ENCODE results near the gene ADGRB3.

DNA sequence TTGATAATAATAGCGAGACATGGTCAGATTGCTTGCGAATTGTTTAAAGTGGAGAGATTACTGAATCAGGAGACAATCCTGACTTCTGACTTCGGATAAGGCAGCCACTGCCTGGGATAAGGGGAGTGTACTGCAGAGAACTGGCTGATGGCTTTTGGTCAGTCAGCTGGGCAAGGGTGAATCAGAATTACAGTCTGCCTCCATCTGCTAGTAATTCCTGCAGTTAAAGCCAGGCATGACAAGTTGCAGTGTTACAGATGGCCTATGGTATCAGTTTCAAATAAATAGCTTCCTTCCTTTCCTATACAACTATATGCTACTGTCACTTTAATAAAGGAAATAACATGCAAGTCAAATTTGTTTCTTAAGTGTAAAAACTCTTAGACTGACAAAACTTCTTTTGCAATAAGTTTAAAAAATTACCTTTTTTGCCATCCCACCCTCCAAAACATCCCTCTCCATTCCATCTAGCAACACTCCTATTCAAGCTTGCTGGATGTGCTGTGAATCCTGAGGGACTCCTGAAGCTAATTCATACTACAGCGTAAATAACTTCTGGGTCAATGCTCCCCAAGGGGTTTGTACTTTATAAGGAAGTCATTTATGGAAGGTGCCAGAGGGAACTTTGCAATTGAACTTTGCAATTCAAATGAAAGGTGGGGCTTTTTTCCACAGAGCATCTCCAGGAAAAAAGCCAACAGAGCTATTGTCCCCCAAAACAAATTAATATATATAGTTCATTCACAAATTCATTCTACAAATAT lies 245.2 kb downstream of the ADGRB3 start:
- TF ChIP-seq, protein P1, sequence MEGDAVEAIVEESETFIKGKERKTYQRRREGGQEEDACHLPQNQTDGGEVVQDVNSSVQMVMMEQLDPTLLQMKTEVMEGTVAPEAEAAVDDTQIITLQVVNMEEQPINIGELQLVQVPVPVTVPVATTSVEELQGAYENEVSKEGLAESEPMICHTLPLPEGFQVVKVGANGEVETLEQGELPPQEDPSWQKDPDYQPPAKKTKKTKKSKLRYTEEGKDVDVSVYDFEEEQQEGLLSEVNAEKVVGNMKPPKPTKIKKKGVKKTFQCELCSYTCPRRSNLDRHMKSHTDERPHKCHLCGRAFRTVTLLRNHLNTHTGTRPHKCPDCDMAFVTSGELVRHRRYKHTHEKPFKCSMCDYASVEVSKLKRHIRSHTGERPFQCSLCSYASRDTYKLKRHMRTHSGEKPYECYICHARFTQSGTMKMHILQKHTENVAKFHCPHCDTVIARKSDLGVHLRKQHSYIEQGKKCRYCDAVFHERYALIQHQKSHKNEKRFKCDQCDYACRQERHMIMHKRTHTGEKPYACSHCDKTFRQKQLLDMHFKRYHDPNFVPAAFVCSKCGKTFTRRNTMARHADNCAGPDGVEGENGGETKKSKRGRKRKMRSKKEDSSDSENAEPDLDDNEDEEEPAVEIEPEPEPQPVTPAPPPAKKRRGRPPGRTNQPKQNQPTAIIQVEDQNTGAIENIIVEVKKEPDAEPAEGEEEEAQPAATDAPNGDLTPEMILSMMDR (IDR thresholded peaks at IDR 0.05) = no peak
- no peak for TF ChIP-seq POLR2AphosphoS5 (IDR thresholded peaks at IDR 0.05; ENCODE audit: insufficient read depth in 1 of 2, low read depth in 1 of 2)
